HCT116 (cell line): ENCODE results near the gene ACKR3. TPM values are rescaled to one million over a fixed set of nuclear protein-coding genes. Genes with fewer than 3 reads are reported as not detected.

Experiments used
- ATAC-seq: fragments of 200-7000 bp; cut with Tn5 transposase; 2 replicates; pipeline ENCODE4 v1.9.1; 2020; ENCODE audit warnings: mild to moderate bottlenecking, moderate library complexity
- BruUV-seq: library from RNA; stranded (reverse); fragments of 400-500 nt; replicated peaks from 2 replicates; lab custom pipeline; 2021; lab: Mats Ljungman, UMichigan
- CTCF ChIA-PET: fragments of 300-600 bp; sonication (Branson Sonifier 250); formaldehyde crosslinking; loops from one replicate; lab custom pipeline; 2021; ENCODE audit warnings: antibody characterized with exemption; lab: Charles Lee
- POLR2A ChIA-PET: fragments of 300-600, 350-600 bp; sonication (Branson Sonifier 250); formaldehyde crosslinking; loops from one replicate; lab custom pipeline; 2021; ENCODE audit warnings: antibody characterized with exemption; lab: Charles Lee
- RAD21 ChIA-PET, 2 experiments: fragments of 300-600 bp; sonication (Branson Sonifier 250); formaldehyde crosslinking; loops; one replicate each; lab custom pipeline; 2023; ENCODE audit warnings: low total read pairs in 2 of 2; ENCODE audit not compliant: uncharacterized antibody in 2 of 2, unreplicated experiment in 2 of 2, low non-redundant PET in 1 of 2; lab: Charles Lee
- DNase-seq: peaks from one replicate; pipeline ENCODE4 v3.0.0-alpha.2; 2010; ENCODE audit warnings: low read depth, low spot score
- H2AFZ ChIP-seq: fragments of 200-600 bp; shearing (Covaris generic), sonication (generic); 2 replicates; pipeline ENCODE4 v1.6.1; 2017; ENCODE audit warnings: low read depth, mixed run types, mixed read lengths, antibody characterized with exemption, low read length; ENCODE audit not compliant: poor library complexity, severe bottlenecking
- H3K27ac ChIP-seq: 2 replicates; pipeline ENCODE4 v1.5.1; 2012; ENCODE audit warnings: low read depth, low read length
- H3K27me3 ChIP-seq: fragments of 200-600 bp; sonication (generic); 2 replicates; pipeline ENCODE4 v1.6.1; 2016; ENCODE audit warnings: mixed run types, low read length, mixed read lengths; ENCODE audit not compliant: insufficient read depth
- H3K36me3 ChIP-seq, 2 experiments: fragments of 200-500 bp in 1 of 2; fragments of 200-600 bp in 1 of 2; sonication (Bioruptor generic) in 1 of 2; sonication (generic) in 1 of 2; 2 replicates each; pipeline versions ENCODE4 v1.5.1 to v1.6.1; 2014 to 2016; ENCODE audit warnings: low read length in 2 of 2, inconsistent platforms in 1 of 2, mixed read lengths in 1 of 2, mixed run types in 1 of 2; ENCODE audit not compliant: insufficient read depth in 2 of 2, control insufficient read depth in 1 of 2
- H3K4me1 ChIP-seq, 2 experiments: fragments of 200-600 bp in 1 of 2; sonication (generic) in 1 of 2; 2 replicates each; pipeline versions ENCODE4 v1.5.1 to v1.6.1; 2012 to 2017; ENCODE audit warnings: low read length in 2 of 2, inconsistent platforms in 1 of 2, mild to moderate bottlenecking in 1 of 2, mixed read lengths in 1 of 2, mixed run types in 1 of 2, moderate library complexity in 1 of 2; ENCODE audit not compliant: insufficient read depth in 2 of 2, control insufficient read depth in 1 of 2
- H3K4me2 ChIP-seq: fragments of 200-600 bp; sonication (generic); 2 replicates; pipeline ENCODE4 v1.6.1; 2017; ENCODE audit warnings: mixed run types, low read length, mixed read lengths
- H3K4me3 ChIP-seq, 2 experiments: fragments of 200-600 bp in 1 of 2; sonication (generic) in 1 of 2; replicated peaks in 1 of 2; 2 replicates each; pipeline ENCODE4 v1.5.1; 2011 to 2016; ENCODE audit warnings: low read length in 2 of 2, control low read depth in 1 of 2, low read depth in 1 of 2, mild to moderate bottlenecking in 1 of 2, mixed read lengths in 1 of 2, mixed run types in 1 of 2
- H3K79me2 ChIP-seq: fragments of 200-600 bp; sonication (generic); 2 replicates; pipeline ENCODE4 v1.6.1; 2017; ENCODE audit warnings: mild to moderate bottlenecking, mixed run types, low read length, moderate library complexity, mixed read lengths; ENCODE audit not compliant: insufficient read depth
- H3K9ac ChIP-seq: fragments of 200-600 bp; sonication (generic); 2 replicates; pipeline ENCODE4 v1.6.1; 2016; ENCODE audit warnings: low read length, mixed read lengths
- H3K9me2 ChIP-seq: fragments of 200-600 bp; sonication (generic), shearing (Covaris generic); 2 replicates; pipeline ENCODE4 v1.6.1; 2017; ENCODE audit warnings: mixed run types, mild to moderate bottlenecking, moderate library complexity; ENCODE audit not compliant: insufficient read depth
- H3K9me3 ChIP-seq, 2 experiments: fragments of 200-500 bp in 1 of 2; fragments of 200-600 bp in 1 of 2; sonication (Bioruptor generic) in 1 of 2; sonication (generic) in 1 of 2; 2 replicates each; pipeline ENCODE4 v1.6.1; 2014 to 2017; ENCODE audit warnings: low read length in 2 of 2, mixed read lengths in 2 of 2, inconsistent platforms in 1 of 2, low read depth in 1 of 2, mild to moderate bottlenecking in 1 of 2, mixed run types in 1 of 2, moderate library complexity in 1 of 2; ENCODE audit not compliant: control insufficient read depth in 1 of 2, insufficient read depth in 1 of 2
- H4K20me1 ChIP-seq: fragments of 200-600 bp; sonication (generic), shearing (Covaris generic); 2 replicates; pipeline ENCODE4 v1.6.1; 2017; ENCODE audit warnings: mixed run types, mild to moderate bottlenecking, moderate library complexity; ENCODE audit not compliant: insufficient read depth
- CBX3 ChIP-seq: IDR thresholded peaks from 2 replicates; pipeline ENCODE4 v1.6.1; 2012; ENCODE audit warnings: low read depth
- CEBPB ChIP-seq: IDR thresholded peaks from 2 replicates; pipeline ENCODE4 v1.6.1; 2012; ENCODE audit warnings: low read depth
- EGR1 ChIP-seq: IDR thresholded peaks from 2 replicates; pipeline ENCODE4 v1.6.1; 2012; ENCODE audit warnings: low read depth
- EZH2phosphoT487 ChIP-seq: fragments of 200-600 bp; IDR thresholded peaks from 2 replicates; pipeline ENCODE4 v1.6.1; 2018; ENCODE audit warnings: antibody characterized with exemption, borderline replicate concordance
- FOSL1 ChIP-seq: IDR thresholded peaks from 2 replicates; pipeline ENCODE4 v1.6.1; 2012; ENCODE audit warnings: low read depth
- JUND ChIP-seq: IDR thresholded peaks from 2 replicates; pipeline ENCODE4 v1.6.1; 2012
- POLR2A ChIP-seq: IDR thresholded peaks from 2 replicates; pipeline ENCODE4 v1.7.0; 2011; ENCODE audit warnings: borderline replicate concordance; ENCODE audit not compliant: insufficient read depth, insufficient read length; ENCODE audit errors: extremely low read depth
- RAD21 ChIP-seq: IDR thresholded peaks from 2 replicates; pipeline ENCODE4 v1.6.1; 2012; ENCODE audit warnings: low read depth, mild to moderate bottlenecking
- SIN3A ChIP-seq: IDR thresholded peaks from 2 replicates; pipeline ENCODE4 v1.6.1; 2012; ENCODE audit warnings: low read depth
- SP1 ChIP-seq: IDR thresholded peaks from 2 replicates; pipeline ENCODE4 v1.6.1; 2012; ENCODE audit warnings: low read depth
- SRF ChIP-seq: IDR thresholded peaks from 2 replicates; pipeline ENCODE4 v1.6.1; 2012; ENCODE audit warnings: low read depth
- TCF7L2 ChIP-seq: IDR thresholded peaks from 2 replicates; pipeline ENCODE4 v1.7.0; 2011; ENCODE audit warnings: borderline replicate concordance, inconsistent platforms; ENCODE audit not compliant: insufficient read depth, insufficient read length; ENCODE audit errors: extremely low read depth
- YY1 ChIP-seq: IDR thresholded peaks from 2 replicates; pipeline ENCODE4 v1.6.1; 2011; ENCODE audit warnings: low read length, low read depth, moderate library complexity, mild to moderate bottlenecking; ENCODE audit not compliant: insufficient replicate concordance; ENCODE audit errors: extremely low read depth
- ZFX ChIP-seq: fragments of 450-650 bp; IDR thresholded peaks from 2 replicates; pipeline ENCODE4 v1.6.1; 2017
- ZNF274 ChIP-seq: fragments of 200-500 bp; sonication (Bioruptor generic); IDR thresholded peaks from 2 replicates; pipeline ENCODE4 v1.6.1; 2014; ENCODE audit warnings: mild to moderate bottlenecking, low read depth, low read length, inconsistent platforms
- intact Hi-C: fragments of 100-400 bp; cut with micrococcal nuclease; formaldehyde crosslinking; loops from 2 replicates; pipeline ENCODE4 v1.10.0; 2022
- total RNA-seq: library from RNA; stranded (reverse); gene quantifications from one replicate; pipeline ENCODE4 v1.2.1, GENCODE V29; 2021; ENCODE audit not compliant: unreplicated experiment
- TF ChIP-seq, protein P1 (sequence below): IDR thresholded peaks from 2 replicates; pipeline ENCODE4 v1.6.1; 2012
- TF ChIP-seq, protein P2 (sequence below), 3 experiments: fragments of 200-600 bp in 1 of 3; sonication (generic) in 1 of 3; IDR thresholded peaks in 2 of 3; conservative IDR thresholded peaks in 1 of 3; 2 replicates each; pipeline ENCODE4 v1.5.1; 2012 to 2017; ENCODE audit warnings: low read depth in 2 of 3, low read length in 2 of 3, antibody characterized with exemption in 1 of 3, borderline replicate concordance in 1 of 3, control low read depth in 1 of 3, mild to moderate bottlenecking in 1 of 3, mixed read lengths in 1 of 3, mixed run types in 1 of 3, moderate library complexity in 1 of 3; ENCODE audit not compliant: insufficient read depth in 1 of 3

Gene ACKR3
- total RNA-seq, 1 experiment from 2014 or later = 0.20 TPM

DNA sequence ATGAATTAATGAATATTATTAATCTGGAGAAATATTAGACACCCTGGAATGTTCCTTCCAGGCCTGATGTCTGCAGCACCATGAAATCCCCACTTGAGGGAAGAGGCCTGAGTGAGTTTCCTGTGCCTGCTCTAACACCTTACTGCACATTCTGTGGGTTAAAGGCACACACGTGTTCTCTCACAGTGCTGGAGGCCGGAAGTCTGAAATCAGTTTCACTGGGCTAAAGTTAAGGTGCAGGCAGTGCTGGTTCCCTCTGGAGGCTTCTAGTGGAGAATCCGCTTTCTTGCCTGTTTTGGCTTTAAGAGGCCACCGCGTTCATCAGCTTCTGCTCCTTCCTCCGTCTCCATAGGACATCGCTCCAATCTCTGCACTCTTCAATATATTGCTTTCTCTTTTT lies 48.7 kb downstream of the ACKR3 start:
- intact Hi-C loops = no loop called here
- ATAC-seq (no peak), DNase-seq (no peak)
- H3K79me2 ChIP-seq = no peaks in the 10 kb centered on the region
- H3K4me2 ChIP-seq = no peak overlapping the region
- no peaks in the 10 kb centered on the region for H4K20me1 ChIP-seq
- H3K4me3 ChIP-seq = no peak overlapping the region
- no peak overlapping the region for H3K27ac ChIP-seq
- no peak overlapping the region for H2AFZ ChIP-seq
- BruUV-seq = no TSS peak
- no peaks in the 10 kb centered on the region for H3K9me2 ChIP-seq
- ChIA-PET RAD21 (no interaction called here), CTCF (no interaction called here), POLR2A (no interaction called here)
- no peak overlapping the region for H3K9ac ChIP-seq
- H3K27me3 ChIP-seq = peaks cover 87% of the 10 kb centered on the region
- H3K4me1 ChIP-seq = no peaks in the 10 kb centered on the region
- no peak for TF ChIP-seq YY1
- TF ChIP-seq JUND = no peak
- no peaks in the 10 kb centered on the region for H3K9me3 ChIP-seq
- H3K36me3 ChIP-seq = no peaks in the 10 kb centered on the region

DNA sequence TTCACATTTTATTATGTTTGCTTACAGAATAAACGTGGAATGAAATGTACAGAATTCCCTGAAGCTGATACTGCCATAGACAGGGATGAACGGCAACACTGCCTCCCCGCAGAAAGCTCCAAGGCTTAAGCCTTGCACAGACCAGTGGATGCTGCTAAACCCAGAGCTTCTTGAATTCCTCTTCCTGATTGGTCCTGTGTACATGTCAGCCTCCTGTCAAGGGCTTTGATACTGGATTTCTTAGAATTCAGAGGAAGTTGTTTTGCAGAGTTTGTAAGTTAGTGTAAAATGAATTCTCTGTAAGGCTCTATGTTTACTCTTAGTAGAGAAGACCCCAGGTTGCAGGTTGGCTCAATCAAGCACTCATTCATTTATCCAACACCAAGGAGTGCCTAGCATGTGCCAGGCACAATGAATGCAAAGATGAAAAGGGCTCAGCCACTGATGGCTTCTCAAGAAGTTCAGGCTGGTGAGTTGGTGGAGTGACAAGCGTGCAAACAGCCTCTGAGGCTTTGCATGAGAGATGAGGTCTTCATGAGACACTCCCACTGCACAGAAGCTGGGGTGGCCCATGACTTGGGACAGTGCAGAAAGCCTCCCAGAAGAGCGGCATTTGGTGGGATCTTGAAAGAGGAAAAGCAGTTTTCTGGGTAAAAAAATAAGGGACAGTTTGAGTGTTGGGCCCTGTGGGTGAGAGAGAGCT lies 50.4 kb downstream of the ACKR3 start:
- POLR2A ChIA-PET = no interaction called here
- H3K4me3 ChIP-seq = no peak overlapping the region

More for the DNA sequence above, 50.4 kb downstream of the ACKR3 start:
- Histone ChIP-seq H3K27ac (no peak overlapping the region), H3K4me1 (no peaks in the 10 kb centered on the region), H3K9me3 (no peaks in the 10 kb centered on the region), H3K9ac (no peak overlapping the region), H3K27me3 (peaks cover 74% of the 10 kb centered on the region), H3K4me2 (no peak overlapping the region), H4K20me1 (no peaks in the 10 kb centered on the region), H2AFZ (no peak overlapping the region), H3K9me2 (no peaks in the 10 kb centered on the region), H3K79me2 (no peaks in the 10 kb centered on the region), H3K36me3 (no peaks in the 10 kb centered on the region)
- ATAC-seq (no peak), DNase-seq (no peak)
- ChIA-PET RAD21 (no interaction called here), CTCF (no interaction called here)
- intact Hi-C loops = no loop called here
- TF ChIP-seq ZFX (no peak), FOSL1 (no peak), POLR2A (no peak), ZNF274 (no peak), CEBPB (no peak), JUND (no peak), RAD21 (no peak), SRF (no peak), EGR1 (no peak), CBX3 (no peak), EZH2phosphoT487 (no peak), YY1 (no peak), TCF7L2 (no peak), SP1 (no peak), SIN3A (no peak)
- TF ChIP-seq, protein P1, sequence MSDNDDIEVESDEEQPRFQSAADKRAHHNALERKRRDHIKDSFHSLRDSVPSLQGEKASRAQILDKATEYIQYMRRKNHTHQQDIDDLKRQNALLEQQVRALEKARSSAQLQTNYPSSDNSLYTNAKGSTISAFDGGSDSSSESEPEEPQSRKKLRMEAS = no peak
- TF ChIP-seq, protein P2, sequence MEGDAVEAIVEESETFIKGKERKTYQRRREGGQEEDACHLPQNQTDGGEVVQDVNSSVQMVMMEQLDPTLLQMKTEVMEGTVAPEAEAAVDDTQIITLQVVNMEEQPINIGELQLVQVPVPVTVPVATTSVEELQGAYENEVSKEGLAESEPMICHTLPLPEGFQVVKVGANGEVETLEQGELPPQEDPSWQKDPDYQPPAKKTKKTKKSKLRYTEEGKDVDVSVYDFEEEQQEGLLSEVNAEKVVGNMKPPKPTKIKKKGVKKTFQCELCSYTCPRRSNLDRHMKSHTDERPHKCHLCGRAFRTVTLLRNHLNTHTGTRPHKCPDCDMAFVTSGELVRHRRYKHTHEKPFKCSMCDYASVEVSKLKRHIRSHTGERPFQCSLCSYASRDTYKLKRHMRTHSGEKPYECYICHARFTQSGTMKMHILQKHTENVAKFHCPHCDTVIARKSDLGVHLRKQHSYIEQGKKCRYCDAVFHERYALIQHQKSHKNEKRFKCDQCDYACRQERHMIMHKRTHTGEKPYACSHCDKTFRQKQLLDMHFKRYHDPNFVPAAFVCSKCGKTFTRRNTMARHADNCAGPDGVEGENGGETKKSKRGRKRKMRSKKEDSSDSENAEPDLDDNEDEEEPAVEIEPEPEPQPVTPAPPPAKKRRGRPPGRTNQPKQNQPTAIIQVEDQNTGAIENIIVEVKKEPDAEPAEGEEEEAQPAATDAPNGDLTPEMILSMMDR (IDR thresholded peaks at IDR 0.05 in 2 of 3, conservative IDR thresholded peaks at IDR 0.05 in 1 of 3; ENCODE audit: borderline replicate concordance in 1 of 3, insufficient read depth in 1 of 3, low read depth in 2 of 3, low read length in 2 of 3) = no peak
- BruUV-seq = no TSS peak
